Keratinocyte (primary cell): ENCODE measurements around the gene LCE1C. TPM values are rescaled to one million over a fixed set of nuclear protein-coding genes. Genes with fewer than 3 reads are reported as not detected.

Source experiments
- DNase-seq: peaks from one replicate; pipeline ENCODE4 v3.0.0-alpha.2; 2011; ENCODE audit warnings: low read depth, missing footprints, low spot score
- FAIRE-seq: peaks from 2 replicates; lab custom pipeline; 2011; peaks lifted over from hg19 to GRCh38; lab: Jason Lieb, UNC
- H2AFZ ChIP-seq: 2 replicates; pipeline ENCODE4 v1.6.0; 2012; ENCODE audit warnings: low read length, control low read depth, inconsistent platforms; ENCODE audit not compliant: control insufficient read depth
- H3K27ac ChIP-seq: 2 replicates; pipeline ENCODE4 v1.5.1; 2011; ENCODE audit warnings: low read length; ENCODE audit not compliant: control insufficient read depth, insufficient read depth
- H3K27me3 ChIP-seq: 3 replicates; pipeline ENCODE4 v1.6.0; 2011; ENCODE audit warnings: low read length; ENCODE audit not compliant: control insufficient read depth, insufficient read depth; ENCODE audit errors: extremely low read depth
- H3K36me3 ChIP-seq, 2 experiments: 2 replicates in 1 of 2; 3 replicates in 1 of 2; pipeline ENCODE4 v1.5.1; 2011; ENCODE audit warnings: low read length in 2 of 2, mild to moderate bottlenecking in 1 of 2; ENCODE audit not compliant: control insufficient read depth in 2 of 2, insufficient read depth in 2 of 2; ENCODE audit errors: extremely low read depth in 1 of 2
- H3K4me1 ChIP-seq: 3 replicates; pipeline ENCODE4 v1.5.1; 2011; ENCODE audit warnings: low read length; ENCODE audit not compliant: control insufficient read depth, insufficient read depth; ENCODE audit errors: extremely low read depth
- H3K4me2 ChIP-seq: 3 replicates; pipeline ENCODE4 v1.6.0; 2011; ENCODE audit warnings: low read depth, low read length; ENCODE audit not compliant: control insufficient read depth, insufficient read depth; ENCODE audit errors: extremely low read depth
- H3K4me3 ChIP-seq, 3 experiments: fragments of 200-600 bp in 1 of 3; sonication (generic) in 1 of 3; 2 replicates in 2 of 3; 3 replicates in 1 of 3; pipeline ENCODE4 v1.5.1; 2011 to 2016; ENCODE audit warnings: low read length in 3 of 3, mild to moderate bottlenecking in 3 of 3, control low read depth in 2 of 3, inconsistent platforms in 1 of 3, low read depth in 1 of 3, mixed read lengths in 1 of 3, mixed run types in 1 of 3, moderate library complexity in 1 of 3; ENCODE audit not compliant: control insufficient read depth in 2 of 3, insufficient read depth in 2 of 3; ENCODE audit errors: extremely low read depth in 1 of 3
- H3K79me2 ChIP-seq: 2 replicates; pipeline ENCODE4 v1.6.0; 2012; ENCODE audit warnings: low read length; ENCODE audit not compliant: control insufficient read depth, insufficient read depth
- H3K9ac ChIP-seq: 3 replicates; pipeline ENCODE4 v1.6.0; 2011; ENCODE audit warnings: low read length; ENCODE audit not compliant: control insufficient read depth, insufficient read depth; ENCODE audit errors: extremely low read depth
- H3K9me1 ChIP-seq: 3 replicates; pipeline ENCODE4 v1.6.0; 2011; ENCODE audit warnings: low read length; ENCODE audit not compliant: control insufficient read depth, insufficient read depth; ENCODE audit errors: extremely low read depth
- H3K9me3 ChIP-seq: 2 replicates; pipeline ENCODE4 v1.5.1; 2012; ENCODE audit warnings: low read depth, low read length; ENCODE audit not compliant: control insufficient read depth
- H4K20me1 ChIP-seq: 3 replicates; pipeline ENCODE4 v1.6.0; 2011; ENCODE audit warnings: low read length; ENCODE audit not compliant: control insufficient read depth, insufficient read depth; ENCODE audit errors: extremely low read depth
- CTCF ChIP-seq, 3 experiments: IDR thresholded peaks in 1 of 3; conservative IDR thresholded peaks in 1 of 3; optimal IDR thresholded peaks in 1 of 3; 2 replicates in 2 of 3; 3 replicates in 1 of 3; pipeline versions ENCODE3 to v1.5.1; 2011; ENCODE audit warnings: low read length in 3 of 3, mild to moderate bottlenecking in 3 of 3, moderate library complexity in 2 of 3, control low read depth in 1 of 3, inconsistent platforms in 1 of 3; ENCODE audit not compliant: insufficient read depth in 2 of 3; ENCODE audit errors: extremely low read depth in 1 of 3
- EZH2 ChIP-seq: IDR thresholded peaks from one replicate; pipeline ENCODE4 v1.6.1; 2012; ENCODE audit warnings: inconsistent platforms, mild to moderate bottlenecking, low read length, moderate library complexity
- dilution Hi-C: fragments of 300-500 bp; cut with MboI; formaldehyde crosslinking; loops from one replicate; pipeline ENCODE4 v1.7.0; 2020; ENCODE audit warnings: low sequenced_read_pairs; ENCODE audit not compliant: extremely low pct_ligation_motif_present
- polyA minus RNA-seq, 3 experiments: library from RNA; depleted of rRNA, polyadenylated mRNA; stranded (reverse); fragments of >200 nt; gene quantifications; 1 replicate in 1 of 3; 2 replicates in 1 of 3; 3 replicates in 1 of 3; pipeline ENCODE4 v1.2.3, GENCODE V29; 2011
- polyA plus RNA-seq, 5 experiments: library from polyadenylated mRNA; depleted of rRNA in 3 of 5; stranded (reverse) in 3 of 5; stranded (forward) in 1 of 5; unstranded in 1 of 5; fragments of >200 nt; gene quantifications; 1 replicate in 1 of 5; 2 replicates in 3 of 5; 3 replicates in 1 of 5; pipeline versions ENCODE4 v1.2.1 to v1.2.3, GENCODE V29; 2011 to 2012; ENCODE audit warnings: missing spikeins in 2 of 5, low read depth in 1 of 5, low replicate concordance in 1 of 5

Gene LCE1C
- polyA plus RNA-seq (1.8 TPM in 3 replicates), polyA minus RNA-seq (2.1 to 2.7 TPM (median 2.2 TPM) in 3 replicates)
- polyA plus RNA-seq (2011; ENCODE audit: low read depth) = 23.2 TPM
- 2.4 and 153 TPM in 2 replicates for polyA plus RNA-seq (2011; cell fraction: cytosol; rRNA removed)
- 1.0 and 34.5 TPM in 2 replicates for polyA plus RNA-seq (2011; cell fraction: nucleus; rRNA removed)
- 5.9 and 307 TPM in 2 replicates for polyA plus RNA-seq (2012; ENCODE audit: low replicate concordance)
- not detected for polyA minus RNA-seq (2011; cell fraction: cytosol; rRNA and poly(A)+ RNA removed)
- polyA minus RNA-seq (2011; cell fraction: nucleus; rRNA and poly(A)+ RNA removed) = 1.9 TPM in 1 of 2 replicates, not detected in the other

GRCh38 chr1:152806576-152806975 lies at the start of gene LCE1C:
Gene LCE1C, minus strand, starts transcription at chr1:152806651. Its CDS starts 1,173 bp downstream, at chr1:152805478.
- no peak for DNase-seq
- no peaks in the 10 kb centered on the region for H3K9me3 ChIP-seq
- no peaks in the 10 kb centered on the region for H4K20me1 ChIP-seq
- peaks cover 20% of the 10 kb centered on the region for H3K4me1 ChIP-seq
- H3K4me3 ChIP-seq = no peak within 1 kb of the TSS
- H3K9me1 ChIP-seq = no peaks in the 10 kb centered on the region
- dilution Hi-C loops = no loop called here
- H3K27ac ChIP-seq = no peak within 1 kb of the TSS
- H2AFZ ChIP-seq = peak within 1 kb of the TSS; percentile 62
- no peaks in the 10 kb centered on the region for H3K79me2 ChIP-seq
- no peaks in the 10 kb centered on the region for H3K27me3 ChIP-seq
- no peak within 1 kb of the TSS for H3K9ac ChIP-seq
- TF ChIP-seq CTCF (optimal IDR thresholded peaks at IDR 0.05 in 1 of 3, IDR thresholded peaks at IDR 0.05 in 1 of 3, conservative IDR thresholded peaks at IDR 0.05 in 1 of 3; ENCODE audit: extremely low read depth in 1 of 3, insufficient read depth in 2 of 3, low read length in 3 of 3) (no peak), EZH2 (no peak)
- FAIRE-seq = peak; percentile 72
- peak within 1 kb of the TSS; percentile 53 for H3K4me2 ChIP-seq
- no peaks in the 10 kb centered on the region for H3K36me3 ChIP-seq

GRCh38 chr1:152855661-152856060 lies 49.2 kb upstream of the LCE1C start:
- H3K27me3 ChIP-seq = no peaks in the 10 kb centered on the region
- peak; percentile 92 for FAIRE-seq
- peak; percentile 76 for DNase-seq
- no peak overlapping the region for H3K9ac ChIP-seq
- H3K9me3 ChIP-seq = no peaks in the 10 kb centered on the region
- dilution Hi-C loops = no loop called here
- no peak overlapping the region for H3K4me3 ChIP-seq
- no peak for TF ChIP-seq EZH2
- no peak for TF ChIP-seq CTCF (optimal IDR thresholded peaks at IDR 0.05 in 1 of 3, IDR thresholded peaks at IDR 0.05 in 1 of 3, conservative IDR thresholded peaks at IDR 0.05 in 1 of 3; ENCODE audit: extremely low read depth in 1 of 3, insufficient read depth in 2 of 3, low read length in 3 of 3)
- no peaks in the 10 kb centered on the region for H3K36me3 ChIP-seq
- no peaks in the 10 kb centered on the region for H4K20me1 ChIP-seq
- peaks cover 14% of the 10 kb centered on the region for H3K4me1 ChIP-seq
- H2AFZ ChIP-seq = no peak overlapping the region
- no peaks in the 10 kb centered on the region for H3K9me1 ChIP-seq
- no peak overlapping the region for H3K4me2 ChIP-seq
- no peaks in the 10 kb centered on the region for H3K79me2 ChIP-seq
- no peak overlapping the region for H3K27ac ChIP-seq
